DMS153 treated with DMSO at 0.1 percent for 48 hours (cell line): ENCODE results near the gene TMEM135.
"Not testable (repeated sequence)": the region's sequence is repeated elsewhere in the genome, so short reads cannot be mapped to it uniquely, and the experiment has no call there.

Experiments used
- DNase-seq: peaks from one replicate; lab custom pipeline; 2025; ENCODE audit not compliant: unreplicated experiment; lab: John Stamatoyannopoulos, UW

Gene TMEM135

DNA sequence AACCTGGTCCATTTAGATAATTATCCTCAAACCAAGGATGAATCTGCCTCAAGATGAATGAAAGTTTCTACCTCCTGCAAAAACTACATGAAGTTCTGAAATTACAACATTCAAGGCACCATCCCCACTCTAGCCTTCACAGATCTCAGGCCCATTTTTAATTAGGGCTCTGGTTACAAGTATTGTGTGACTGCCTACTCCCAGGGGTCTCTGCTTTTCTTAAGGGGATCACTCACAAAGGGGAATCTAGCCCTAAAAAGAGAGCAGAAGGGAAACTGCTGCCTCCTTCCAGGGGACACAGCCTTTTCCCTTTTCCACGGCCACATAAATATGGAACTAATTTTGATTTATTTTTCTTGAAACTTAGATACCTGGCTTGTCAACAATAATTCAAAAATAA is 17.4 kb upstream of the TMEM135 start:
- no peak for DNase-seq

DNA sequence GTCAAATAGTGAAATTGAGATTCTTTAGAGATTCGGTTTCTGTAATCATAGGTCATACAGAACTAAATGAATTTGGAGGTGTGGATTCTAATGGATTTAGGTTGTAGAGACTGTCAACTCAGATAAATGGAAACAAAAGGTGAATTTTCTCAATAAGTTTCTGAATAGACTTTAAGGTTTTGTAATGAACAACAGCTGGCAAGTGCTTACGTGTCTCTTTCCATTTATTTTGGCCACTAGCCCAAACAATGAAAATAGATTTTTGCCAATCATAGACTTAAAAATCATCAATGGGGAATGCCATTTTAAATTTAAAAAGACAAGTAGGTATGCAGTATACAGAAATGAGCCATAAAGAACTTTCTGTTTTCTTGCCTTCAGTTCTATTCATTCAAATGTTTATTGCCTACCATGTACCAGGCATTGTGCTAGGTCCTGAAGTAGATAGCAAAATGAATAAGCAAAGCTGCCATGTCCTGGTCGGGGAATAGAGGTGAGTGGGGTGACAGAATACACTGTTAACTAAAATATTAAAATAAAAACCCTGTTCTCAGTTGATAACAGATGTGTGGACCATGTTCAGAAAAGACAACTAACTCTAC is 16.9 kb upstream of the TMEM135 start:
- DNase-seq = no peak

DNA sequence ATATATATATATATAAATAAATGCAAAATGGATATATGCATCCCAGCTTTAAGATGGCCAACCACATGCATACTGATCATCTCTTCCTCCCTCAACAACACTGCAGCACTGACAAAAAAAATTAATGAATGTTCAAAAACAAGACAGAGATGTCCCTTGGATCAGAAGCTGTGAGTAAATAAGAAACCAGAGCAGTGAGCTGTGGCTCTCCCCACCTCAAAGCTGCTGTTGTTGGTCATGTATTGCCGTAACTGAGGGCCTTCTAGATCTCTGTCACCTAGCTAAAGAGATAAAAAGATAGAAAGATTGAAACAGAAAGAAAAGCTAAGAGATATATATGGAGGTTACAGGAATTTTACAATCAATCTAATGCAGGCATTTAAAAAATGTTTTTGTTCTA is 15.5 kb upstream of the TMEM135 start:
- DNase-seq = no peak

DNA sequence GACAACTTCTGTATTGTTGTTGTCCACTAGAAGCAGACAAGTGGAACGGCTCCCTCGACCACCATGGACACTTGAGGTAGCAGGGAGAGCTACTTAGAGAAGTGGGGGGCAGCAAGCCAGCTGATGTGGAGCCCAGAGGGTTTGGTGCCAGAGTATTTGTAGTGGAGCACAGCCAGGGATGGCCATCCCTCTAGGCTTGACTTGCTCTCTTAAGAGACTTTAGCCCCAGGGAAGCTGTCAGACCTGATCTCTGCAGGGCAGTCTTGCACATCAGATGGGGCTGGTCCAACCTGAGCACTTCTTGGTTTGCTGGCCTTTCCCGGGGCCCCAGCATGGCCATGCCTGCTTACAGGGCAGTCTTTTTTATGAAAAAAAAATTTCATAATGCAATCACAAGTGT is 15.0 kb upstream of the TMEM135 start:
- no peak for DNase-seq

DNA sequence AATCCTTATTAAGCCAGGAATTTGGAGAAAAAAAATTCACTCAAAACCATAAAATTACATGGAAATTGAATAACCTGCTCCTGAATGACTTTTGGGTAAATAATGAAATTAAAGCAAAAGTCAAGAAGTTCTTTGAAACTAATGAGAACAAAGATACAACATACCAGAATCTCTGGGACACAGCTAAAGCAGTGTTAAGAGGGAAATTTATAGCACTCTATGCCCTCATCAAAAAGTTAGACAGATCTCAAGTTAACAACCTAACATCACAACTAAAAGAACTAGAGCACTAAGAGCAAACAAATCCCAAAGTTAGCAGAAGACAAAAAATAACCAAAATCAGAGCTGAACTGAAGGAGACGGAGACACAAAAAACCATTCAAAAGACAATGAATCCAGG is 11.3 kb upstream of the TMEM135 start:
- not testable (repeated sequence) for DNase-seq

DNA sequence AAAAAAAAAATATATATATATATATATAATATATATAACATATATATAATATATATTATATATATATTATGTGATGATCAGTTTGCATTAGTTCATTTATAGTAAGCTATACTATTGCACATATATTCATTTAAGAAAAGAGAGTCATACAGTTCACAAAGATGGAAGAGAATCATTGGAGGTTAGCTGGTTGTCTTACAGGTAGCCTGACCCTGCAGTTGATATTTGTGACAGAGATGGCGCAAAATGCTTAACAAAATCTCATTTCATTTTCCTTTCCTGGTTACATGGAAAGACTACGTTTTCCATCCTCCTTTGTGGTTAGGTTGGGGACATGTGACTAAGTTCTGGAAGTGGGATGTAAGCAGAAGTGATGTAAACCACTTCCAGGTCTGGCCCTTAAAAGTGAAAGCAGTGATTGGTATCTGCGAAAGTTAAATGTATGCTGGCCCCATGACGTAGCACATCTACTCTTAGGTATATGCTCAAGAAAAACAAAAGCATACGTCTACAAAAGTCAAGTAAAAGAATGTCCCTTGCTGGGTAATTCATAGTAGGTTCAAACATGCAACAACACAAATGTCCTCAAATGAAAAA is 7.2 kb upstream of the TMEM135 start:
- no peak for DNase-seq

DNA sequence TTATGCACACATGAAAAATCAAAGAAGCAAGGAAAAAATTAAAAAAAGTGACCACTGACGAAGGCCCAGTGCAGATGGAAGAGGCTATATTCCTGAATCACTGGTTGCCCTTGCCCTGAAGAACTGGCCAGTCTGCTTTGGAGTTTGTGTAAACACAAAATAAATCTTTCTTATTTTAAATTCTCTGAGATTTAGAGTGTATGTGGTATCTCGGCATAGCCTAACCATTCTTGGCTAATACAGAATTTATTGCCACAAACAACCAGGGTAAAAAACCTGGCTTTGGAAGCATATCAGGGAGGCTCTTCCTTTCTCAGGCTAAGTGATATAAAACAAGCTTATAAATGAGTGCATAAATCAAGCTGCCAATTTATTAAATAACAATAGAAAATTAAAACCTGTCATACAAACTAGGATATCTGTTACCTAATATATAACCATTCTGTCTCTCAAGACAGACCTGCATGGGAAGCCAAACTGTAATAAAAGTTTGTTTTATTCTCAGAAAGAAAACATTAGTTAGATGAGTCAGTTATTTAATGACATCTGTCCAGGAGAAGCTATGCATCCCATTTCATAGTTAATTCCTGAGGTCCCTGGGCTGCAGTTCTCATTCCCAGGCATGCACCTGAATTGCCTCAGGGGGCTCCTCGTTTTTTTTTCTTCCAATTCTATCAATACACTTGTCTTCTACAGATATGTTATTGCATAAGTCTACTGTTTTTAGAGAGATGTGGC is 6.1 kb upstream of the TMEM135 start:
- DNase-seq = no peak

DNA sequence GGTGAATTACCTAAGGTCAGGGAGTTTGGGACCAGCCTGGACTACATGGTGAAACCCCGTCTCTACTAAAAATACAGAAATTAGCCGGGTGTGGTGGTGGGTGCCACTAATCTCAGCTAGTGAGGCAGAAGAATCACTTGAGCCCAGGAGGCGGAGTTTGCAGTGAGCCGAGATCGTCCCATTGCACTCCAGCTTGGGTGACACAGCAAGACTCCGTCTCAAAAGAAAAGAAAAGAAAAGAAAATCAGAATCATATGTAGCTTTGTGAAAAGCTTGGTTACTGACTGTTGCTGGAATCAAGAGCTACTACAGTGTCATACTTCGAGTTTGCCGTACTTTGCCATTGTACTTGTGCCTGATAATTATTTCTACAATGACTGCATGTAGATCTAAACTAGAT is 4.2 kb upstream of the TMEM135 start:
- DNase-seq = no peak

DNA sequence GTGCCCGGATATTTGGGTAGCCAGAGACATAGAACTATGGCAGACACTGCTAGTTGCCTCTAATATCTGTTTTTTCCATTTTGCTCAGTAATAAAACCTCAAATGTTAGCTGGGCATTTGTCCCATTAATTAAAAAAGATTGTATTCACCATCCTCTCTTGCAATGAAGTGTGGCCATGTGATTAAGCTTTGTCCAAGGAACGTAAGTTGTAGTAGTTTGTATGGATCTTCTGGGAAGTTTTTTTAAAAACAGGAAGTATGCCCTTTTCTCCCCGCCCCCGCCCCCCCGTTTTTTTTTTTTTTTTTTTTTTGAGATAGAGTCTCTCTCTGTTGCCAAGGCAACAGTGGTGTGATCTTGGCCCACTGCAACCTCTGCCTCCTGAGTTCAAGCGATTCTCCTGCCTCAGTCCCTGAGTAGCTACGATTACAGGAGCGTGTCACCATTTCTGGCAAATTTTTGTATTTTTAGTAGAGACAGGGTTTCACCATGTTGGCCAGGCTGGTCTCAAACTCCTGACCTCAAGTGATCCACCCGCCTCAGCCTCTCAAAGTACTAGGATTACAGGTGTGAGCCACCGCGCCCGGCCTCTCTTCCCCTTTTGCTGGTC is 1.7 kb upstream of the TMEM135 start:
- no peak for DNase-seq

DNA sequence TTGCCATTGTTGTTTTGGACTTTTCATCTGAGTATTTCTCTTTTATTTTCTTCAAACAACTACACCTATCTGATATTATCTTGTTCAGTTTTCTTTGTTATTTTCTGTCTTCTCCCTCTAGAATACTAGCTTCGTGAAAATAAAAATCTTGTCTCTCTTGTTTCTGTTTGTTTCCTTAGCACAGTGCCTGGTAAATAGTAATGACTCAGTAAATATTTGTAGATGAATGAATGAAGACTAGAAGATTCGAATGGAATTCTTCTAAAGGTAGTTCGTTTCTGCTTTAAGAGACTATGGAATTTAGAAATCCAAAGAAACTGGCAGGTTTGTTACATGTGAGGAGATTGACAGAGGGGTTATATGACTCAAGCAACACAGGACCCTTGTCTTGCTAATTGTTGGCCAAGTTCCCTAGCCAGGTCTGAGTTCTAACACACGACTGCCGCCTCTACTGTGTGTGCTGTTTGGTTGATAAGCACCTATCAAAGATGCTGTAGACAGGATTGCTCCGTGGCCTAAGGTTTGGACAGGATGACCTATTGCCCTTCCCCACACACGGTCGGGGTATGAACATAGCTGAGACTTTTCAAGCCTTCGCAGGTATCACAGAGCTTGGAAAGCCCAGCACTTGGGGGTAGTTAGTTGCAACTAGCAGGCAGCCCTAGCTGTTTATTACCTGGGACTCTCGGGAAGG is 831 bp upstream of the TMEM135 start:
- no peak for DNase-seq

DNA sequence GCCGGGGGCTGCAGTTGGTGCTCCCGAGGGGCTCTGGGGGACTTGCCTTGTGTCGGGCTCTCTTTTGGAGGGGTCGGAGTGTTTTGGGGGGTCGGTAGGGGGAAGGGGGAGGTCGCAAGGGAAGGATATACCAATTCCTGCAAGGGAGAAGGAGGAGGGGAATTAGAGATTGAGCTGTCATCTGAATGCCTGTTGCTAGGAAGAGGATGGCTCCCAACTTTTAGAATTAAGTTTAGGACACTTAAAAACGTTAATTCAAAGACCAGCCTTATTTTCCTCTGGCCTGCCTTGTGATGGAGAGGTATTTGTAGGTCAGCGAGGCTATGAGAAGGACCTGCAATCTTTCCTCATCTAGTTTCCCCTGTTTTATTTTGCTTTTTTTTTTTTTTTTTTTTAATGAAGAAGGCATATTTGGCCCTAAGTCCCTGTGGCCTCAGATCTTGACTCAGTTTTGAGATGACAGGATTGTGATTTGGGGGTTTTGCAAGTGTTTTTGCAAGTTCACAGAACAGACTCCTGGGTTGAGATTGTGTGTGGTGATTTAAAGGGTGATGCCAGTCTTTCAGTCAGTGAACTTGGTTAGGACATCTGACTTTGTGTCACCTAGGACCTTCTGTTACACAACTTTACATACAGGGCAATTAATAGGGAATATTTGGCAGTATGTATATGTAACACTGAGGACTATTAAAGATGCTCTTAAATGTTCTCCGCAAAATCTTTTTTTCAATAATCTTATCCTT is 672 bp downstream of the TMEM135 start:
- no peak for DNase-seq

DNA sequence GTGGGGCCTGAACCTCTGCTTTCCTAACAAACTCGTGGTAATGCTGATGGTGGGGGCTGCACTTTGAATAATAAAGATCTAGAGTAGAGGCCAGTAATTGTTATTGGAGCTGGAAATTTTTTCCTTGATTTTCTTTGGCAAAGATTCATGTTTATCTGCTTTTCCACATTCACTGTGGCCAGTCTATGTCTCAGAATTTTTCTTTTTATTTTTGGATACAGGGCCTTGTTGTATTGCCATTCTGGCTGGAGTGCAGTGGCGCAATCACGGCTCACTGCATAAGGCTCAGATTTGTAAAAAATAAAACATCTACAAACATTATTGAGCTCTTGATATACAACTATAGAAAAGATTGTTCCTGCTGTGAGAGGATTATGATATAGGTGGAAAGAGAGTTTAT is 1.6 kb downstream of the TMEM135 start:
- DNase-seq = no peak

DNA sequence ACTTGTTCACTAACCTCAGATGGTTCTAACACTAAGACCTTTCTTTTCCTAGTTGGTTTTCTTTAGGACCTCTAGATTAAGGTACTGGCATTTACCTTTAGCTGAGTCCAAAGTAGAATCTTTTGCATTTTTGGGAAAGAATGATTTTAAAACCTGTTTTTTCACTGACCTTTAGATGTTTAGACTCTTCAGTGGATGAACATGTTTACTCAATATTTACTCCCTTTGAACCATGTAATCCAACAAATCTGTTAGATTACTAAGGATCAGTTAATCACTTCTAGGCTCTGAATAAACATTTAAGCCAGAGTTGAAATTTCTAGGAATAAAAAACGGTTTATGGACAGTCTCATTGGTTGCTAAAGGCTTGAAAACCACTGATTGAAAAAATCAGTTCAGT is 6.2 kb downstream of the TMEM135 start:
- DNase-seq = no peak

DNA sequence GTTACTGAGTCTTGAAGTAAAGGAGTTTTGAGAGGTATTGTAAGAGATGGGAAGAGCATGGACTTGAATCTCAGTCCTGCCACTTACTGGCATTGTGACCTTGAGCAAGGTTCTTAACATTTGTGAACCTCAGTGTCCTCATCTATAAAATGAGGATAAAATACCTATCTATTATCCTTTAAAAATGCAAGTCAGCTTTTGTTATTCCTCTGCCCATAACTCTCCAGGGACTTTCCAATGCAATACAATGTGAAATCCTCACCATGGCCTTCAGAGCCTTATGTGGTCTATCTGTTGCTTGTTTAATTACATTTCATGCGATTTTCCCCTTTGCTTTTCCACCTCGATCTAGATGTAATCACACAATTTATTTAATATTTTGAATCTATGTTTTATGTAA is 9.1 kb downstream of the TMEM135 start:
- DNase-seq = no peak

DNA sequence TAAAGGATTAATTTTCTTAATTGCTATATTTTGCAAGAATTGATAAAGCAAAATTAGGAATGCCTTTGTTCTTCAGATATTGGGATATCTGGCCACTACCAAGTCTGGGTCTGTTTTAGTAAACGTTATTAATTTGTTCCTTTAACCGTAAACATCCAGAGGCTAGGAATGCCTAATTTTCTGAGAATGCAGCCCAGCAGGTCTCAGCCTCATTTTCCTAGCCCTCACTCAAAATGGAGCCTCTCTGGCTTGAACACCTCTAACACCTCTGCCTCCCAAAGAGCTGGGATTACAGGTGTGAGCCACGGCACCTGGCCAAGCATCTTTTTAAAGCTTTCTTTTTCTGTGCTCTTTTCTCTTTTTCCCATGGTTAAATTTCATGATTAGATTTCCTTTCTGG is 18.4 kb downstream of the TMEM135 start:
- no peak for DNase-seq

DNA sequence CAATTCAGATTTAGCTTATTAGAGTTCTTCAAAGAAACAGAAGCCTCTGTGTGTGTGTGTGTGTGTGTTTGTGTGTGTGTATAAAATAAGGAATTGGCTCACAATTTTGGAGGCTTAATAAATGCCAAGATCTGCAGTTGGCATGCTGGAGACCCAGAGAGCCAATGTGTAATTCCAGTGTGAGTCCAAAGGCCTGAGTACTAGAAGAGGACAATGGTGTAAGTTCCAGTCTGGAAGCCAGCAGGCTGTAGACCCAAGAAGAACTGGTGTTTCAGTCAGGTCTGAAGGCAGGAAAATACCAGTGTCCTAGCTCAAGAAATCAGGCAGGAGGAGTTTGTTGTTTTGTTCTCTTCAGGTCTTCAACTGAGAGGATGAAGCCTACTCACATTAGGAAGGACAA is 20.0 kb downstream of the TMEM135 start:
- no peak for DNase-seq

DNA sequence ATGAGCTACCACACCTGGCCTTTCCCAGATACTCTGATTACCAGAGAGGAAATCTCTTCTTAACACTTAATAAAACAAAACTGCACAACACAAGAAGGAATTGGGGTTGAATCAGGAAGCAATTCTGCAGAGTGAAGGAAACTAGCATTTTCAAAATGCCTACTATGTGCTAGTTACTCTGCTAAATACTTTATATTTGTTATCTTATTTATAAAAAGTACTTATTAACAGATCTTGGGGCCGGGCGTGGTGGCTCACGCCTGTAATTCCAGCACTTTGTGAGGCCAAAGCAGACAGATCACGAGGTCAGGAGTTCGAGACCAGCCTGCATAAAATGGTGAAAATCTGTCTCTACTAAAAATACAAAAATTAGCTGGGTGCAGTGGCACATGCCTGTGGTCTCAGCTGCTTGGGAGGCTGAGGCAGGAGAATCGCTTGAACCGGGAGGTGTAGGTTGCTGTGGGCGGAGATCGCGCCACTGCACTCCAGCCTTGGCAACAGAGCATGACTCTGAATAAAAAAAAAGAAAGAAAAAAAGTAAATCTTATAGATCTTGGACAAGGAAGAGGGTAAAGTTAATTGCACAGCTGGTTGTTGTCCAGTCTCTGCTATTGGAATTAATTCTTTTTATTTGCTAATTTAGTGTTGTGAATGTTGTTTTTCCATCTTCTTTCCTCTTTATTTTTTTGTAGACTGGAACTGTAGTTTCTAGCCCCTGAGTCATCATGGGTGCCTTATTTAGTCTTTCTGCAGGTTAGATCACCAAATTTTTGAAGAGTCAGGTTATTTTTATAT is 22.1 kb downstream of the TMEM135 start:
- DNase-seq = no peak

DNA sequence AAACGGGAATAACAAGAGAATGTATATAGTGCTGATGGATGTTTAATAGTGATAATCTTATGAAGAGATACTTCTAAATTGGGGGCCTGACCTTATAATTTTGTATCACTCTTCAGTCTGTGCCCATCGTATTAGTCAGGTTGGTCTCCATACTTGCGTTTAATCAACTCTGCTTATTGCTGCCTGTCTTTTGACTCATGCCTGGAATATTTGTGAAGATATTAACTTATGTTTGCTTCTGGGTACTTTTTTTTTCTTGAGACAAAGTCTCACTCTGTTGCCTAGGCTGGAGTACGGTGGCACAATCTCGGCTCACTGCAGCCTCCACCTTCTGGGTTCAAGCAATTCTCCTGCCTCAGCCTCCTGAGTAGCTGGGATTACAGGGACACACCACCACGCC is 24.0 kb downstream of the TMEM135 start:
- no peak for DNase-seq

DNA sequence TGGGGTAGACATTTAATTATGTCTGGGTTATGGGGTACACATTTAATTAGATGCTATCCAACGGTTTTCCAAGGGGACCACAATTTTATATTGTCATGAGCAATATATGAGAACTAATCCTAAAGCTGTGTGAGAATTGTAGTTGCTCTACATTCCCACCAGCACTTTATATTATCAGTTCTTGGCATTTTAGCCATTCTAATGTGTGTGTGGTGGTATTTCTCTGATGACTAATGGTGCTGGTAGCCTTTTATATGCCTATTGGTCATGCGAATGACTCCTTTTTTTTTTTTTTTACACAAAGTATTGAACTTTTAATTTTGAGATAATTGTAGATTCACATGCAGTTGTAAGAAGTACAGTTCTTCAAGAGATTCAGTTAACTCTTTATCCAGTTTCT is 26.2 kb downstream of the TMEM135 start:
- DNase-seq = no peak

DNA sequence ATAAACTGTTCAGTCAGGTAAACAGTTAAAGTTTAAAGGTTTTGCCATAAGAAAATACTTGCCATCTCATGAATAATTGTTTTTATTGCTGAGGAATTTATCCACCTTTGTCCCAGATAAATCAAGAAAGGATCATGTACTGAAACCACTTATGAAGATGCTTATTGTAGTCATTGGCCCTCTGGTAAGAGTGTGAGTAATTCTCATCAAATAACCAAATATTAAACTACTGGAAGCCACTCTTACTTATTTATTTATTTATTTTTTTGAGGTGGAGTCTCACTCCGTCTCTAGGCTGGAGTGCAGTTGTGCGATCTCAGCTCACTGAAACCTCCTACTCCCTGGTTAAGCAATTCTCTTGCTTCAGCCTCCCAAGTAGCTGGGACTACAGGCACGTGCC is 35.1 kb downstream of the TMEM135 start:
- no peak for DNase-seq
